Fibroblast of the conjunctiva (primary cell): ENCODE results near the gene EIF4EBP3.

Experiments
- DNase-seq: peaks from one replicate; pipeline ENCODE4 v3.0.0-alpha.2; 2010; ENCODE audit warnings: low read depth

Gene EIF4EBP3

GRCh38 chr5:140547508-140548299, at the start of gene EIF4EBP3:
Gene EIF4EBP3 (plus strand): TSS chr5:140547662. CDS start chr5:140547738, 76 bp downstream.
- peak; percentile 93 for DNase-seq

- no peak for DNase-seq
Measured at GRCh38 chr5:140497897-140498296, 49.6 kb upstream of the EIF4EBP3 start.

- DNase-seq = no peak
Measured at GRCh38 chr5:140498591-140498990, 48.9 kb upstream of the EIF4EBP3 start.

- DNase-seq = no peak
Measured at GRCh38 chr5:140502834-140503233, 44.6 kb upstream of the EIF4EBP3 start.

- DNase-seq = no peak
Measured at GRCh38 chr5:140509898-140510297, 37.6 kb upstream of the EIF4EBP3 start.

- DNase-seq = no peak
Measured at GRCh38 chr5:140513124-140513523, 34.3 kb upstream of the EIF4EBP3 start.

GRCh38 chr5:140524003-140524402, 23.5 kb upstream of the EIF4EBP3 start:
- DNase-seq = no peak

GRCh38 chr5:140540227-140540626, 7.2 kb upstream of the EIF4EBP3 start:
- DNase-seq = no peak

- DNase-seq = no peak
Measured at GRCh38 chr5:140542972-140543371, 4.5 kb upstream of the EIF4EBP3 start.

GRCh38 chr5:140544986-140545385, 2.5 kb upstream of the EIF4EBP3 start:
- no peak for DNase-seq

- DNase-seq = no peak
Measured at GRCh38 chr5:140545606-140546005, 1.9 kb upstream of the EIF4EBP3 start.

- DNase-seq = no peak
Measured at GRCh38 chr5:140546851-140547507, 483 bp upstream of the EIF4EBP3 start.

- DNase-seq = no peak
Measured at GRCh38 chr5:140548300-140548688, 832 bp downstream of the EIF4EBP3 start.

GRCh38 chr5:140548791-140549190, 1.3 kb downstream of the EIF4EBP3 start:
- DNase-seq = no peak

GRCh38 chr5:140549237-140550144, 2.0 kb downstream of the EIF4EBP3 start:
- DNase-seq = no peak

GRCh38 chr5:140550147-140551079, 3.0 kb downstream of the EIF4EBP3 start:
- no peak for DNase-seq

GRCh38 chr5:140551872-140552271, 4.4 kb downstream of the EIF4EBP3 start:
- DNase-seq = no peak

GRCh38 chr5:140553657-140554056, 6.2 kb downstream of the EIF4EBP3 start:
- no peak for DNase-seq

- no peak for DNase-seq
Measured at GRCh38 chr5:140554454-140554853, 7.0 kb downstream of the EIF4EBP3 start.

GRCh38 chr5:140555747-140556312, 8.4 kb downstream of the EIF4EBP3 start:
- no peak for DNase-seq

- DNase-seq = no peak
Measured at GRCh38 chr5:140556438-140556837, 9.0 kb downstream of the EIF4EBP3 start.
